Measurements from ENCODE around the gene GNG7. TPM values are rescaled to one million over a fixed set of nuclear protein-coding genes. Genes with fewer than 3 reads are reported as not detected.

Gene GNG7
- total and polyA plus RNA-seq, 10 of the 15 experiments (the other 5 are each of a cell fraction or from before 2014, with no cell fraction given), result 1.9 to 13.6 (median 6.5) TPM

DNA sequence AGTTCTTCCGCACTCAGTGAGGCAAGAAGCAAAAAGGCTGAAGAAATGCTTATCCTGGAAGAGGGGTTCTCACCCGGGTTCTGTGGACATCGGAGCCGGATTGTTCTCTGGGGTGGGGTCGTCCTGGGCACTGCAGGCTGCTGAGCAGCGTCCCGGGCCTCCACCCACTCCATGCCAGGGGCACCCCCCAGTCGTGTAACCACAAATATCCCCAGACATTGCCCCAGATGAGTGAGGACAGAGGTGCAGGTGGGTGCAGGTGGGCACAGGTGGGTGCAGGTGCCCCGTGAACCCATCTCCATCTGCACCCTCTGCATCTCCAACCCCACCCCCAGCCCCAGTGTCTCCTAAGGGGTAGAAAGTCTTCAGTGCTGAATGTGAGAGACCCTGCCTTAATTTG lies 67.5 kb downstream of the GNG7 start:
- SMC1A ChIA-PET (ENCODE audit: uncharacterized antibody, unreplicated experiment), result interaction anchor here (1.3 to 1.6 kb wide), 2 partner anchors 17 to 158 kb away, joined by 4 to 5 read pairs; no protein-coding TSS in a partner anchor
- peaks cover 11% of the 10 kb centered on the region for H3K9me3 ChIP-seq (replicated peaks; ENCODE audit: control insufficient read depth, insufficient read depth, low read length)
- H3K4me3 ChIP-seq, result no peak overlapping the region
- H3K36me3 ChIP-seq (ENCODE audit: control insufficient read depth in 2 of 2, insufficient read depth in 2 of 2, low read length in 1 of 2), result no peaks in the 10 kb centered on the region
- no peak overlapping the region for H3K9ac ChIP-seq (ENCODE audit: control insufficient read depth, insufficient read depth, low read length)
- no peaks in the 10 kb centered on the region for H4K20me1 ChIP-seq (ENCODE audit: control insufficient read depth, insufficient read depth)
- no TSS peak for BruUV-seq (replicated peaks)
- FAIRE-seq (no peak), ATAC-seq (no peak), DNase-seq (ENCODE audit: low read depth, low spot score) (no peak)
- in situ Hi-C loops (cut with MboI) (no loop called here), intact Hi-C loops (cut with micrococcal nuclease; ENCODE audit: unreplicated experiment) (no loop called here)
- H2AFZ ChIP-seq (ENCODE audit: control insufficient read depth, low read depth, low read length), result no peak overlapping the region
- 15% methylated on average over 9 of the region's 9 CpGs for whole genome bisulfite sequencing (ENCODE audit: insufficient coverage, insufficient replicate concordance, low lambda C conversion rate, missing lambda C conversion rate)
- no peaks in the 10 kb centered on the region for H3K27me3 ChIP-seq (replicated peaks in 1 of 2; ENCODE audit: control insufficient read depth in 2 of 2, insufficient read depth in 2 of 2, low read length in 1 of 2)
- H3K4me2 ChIP-seq (ENCODE audit: control insufficient read depth, insufficient read depth), result no peak overlapping the region
- RAD21 ChIA-PET (ENCODE audit: unreplicated experiment), result interaction anchor here (0.8 to 3.1 kb wide), 6 partner anchors 15 to 163 kb away, joined by 4 to 46 read pairs (median 6); partner anchors contain the start of gene GADD45B
- POLR2A ChIA-PET, result interaction anchor here (1.9 kb wide), 1 partner anchor 159 kb away, joined by 6 read pairs; the partner anchor contains the start of gene GADD45B
- H3K79me2 ChIP-seq (ENCODE audit: control insufficient read depth, insufficient read depth, low read length), result peaks cover 2% of the 10 kb centered on the region
- no peak overlapping the region for H3K27ac ChIP-seq (ENCODE audit: control insufficient read depth, insufficient read depth)
- peaks cover 34% of the 10 kb centered on the region for H3K4me1 ChIP-seq (ENCODE audit: control insufficient read depth, insufficient read depth, low read length)
- CTCF ChIA-PET, result interaction anchor here (1.1 to 9.0 kb wide), 5 partner anchors 13 to 242 kb away, joined by 3 to 318 read pairs (median 18); partner anchors contain the start of gene GADD45B
- TF ChIP-seq RUNX3 (IDR thresholded peaks at IDR 0.05; ENCODE audit: low read length) (no peak), FOS (IDR thresholded peaks at IDR 0.05; ENCODE audit: borderline replicate concordance, extremely low read depth, insufficient read length) (no peak), IKZF2 (IDR thresholded peaks at IDR 0.05) (no peak), NFYA (IDR thresholded peaks at IDR 0.05; ENCODE audit: borderline replicate concordance, low read depth, low read length) (no peak), WRNIP1 (IDR thresholded peaks at IDR 0.05; ENCODE audit: borderline replicate concordance, low read depth, low read length) (no peak), TCF12 (IDR thresholded peaks at IDR 0.05; ENCODE audit: low read depth, low read length) (no peak), TAF1 (IDR thresholded peaks at IDR 0.05; ENCODE audit: borderline replicate concordance, low read depth, low read length) (no peak), CBX5 (IDR thresholded peaks at IDR 0.05; ENCODE audit: low read depth) (no peak), SRF (IDR thresholded peaks at IDR 0.05; ENCODE audit: low read depth in 2 of 2, low read length in 2 of 2) (no peak), SREBF1 (IDR thresholded peaks at IDR 0.05; ENCODE audit: low read length) (no peak), CBFB (IDR thresholded peaks at IDR 0.05; ENCODE audit: low read depth) (no peak), POLR2AphosphoS2 (IDR thresholded peaks at IDR 0.05; ENCODE audit: low read depth, low read length) (no peak), ETV6 (conservative IDR thresholded peaks at IDR 0.05 in 1 of 2, IDR thresholded peaks at IDR 0.05 in 1 of 2; ENCODE audit: borderline replicate concordance in 1 of 2, low read depth in 1 of 2) (no peak), CHD1 (IDR thresholded peaks at IDR 0.05; ENCODE audit: low read depth, low read length) (no peak), KDM1A (IDR thresholded peaks at IDR 0.05; ENCODE audit: borderline replicate concordance) (no peak), HSF1 (IDR thresholded peaks at IDR 0.05; ENCODE audit: low read depth, low read length) (no peak)
- TF ChIP-seq, protein P1, sequence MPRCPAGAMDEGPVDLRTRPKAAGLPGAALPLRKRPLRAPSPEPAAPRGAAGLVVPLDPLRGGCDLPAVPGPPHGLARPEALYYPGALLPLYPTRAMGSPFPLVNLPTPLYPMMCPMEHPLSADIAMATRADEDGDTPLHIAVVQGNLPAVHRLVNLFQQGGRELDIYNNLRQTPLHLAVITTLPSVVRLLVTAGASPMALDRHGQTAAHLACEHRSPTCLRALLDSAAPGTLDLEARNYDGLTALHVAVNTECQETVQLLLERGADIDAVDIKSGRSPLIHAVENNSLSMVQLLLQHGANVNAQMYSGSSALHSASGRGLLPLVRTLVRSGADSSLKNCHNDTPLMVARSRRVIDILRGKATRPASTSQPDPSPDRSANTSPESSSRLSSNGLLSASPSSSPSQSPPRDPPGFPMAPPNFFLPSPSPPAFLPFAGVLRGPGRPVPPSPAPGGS (IDR thresholded peaks at IDR 0.05; ENCODE audit: borderline replicate concordance, insufficient read depth, low read depth, low read length, poor library complexity, severe bottlenecking), result no peak
- TF ChIP-seq, protein P2, sequence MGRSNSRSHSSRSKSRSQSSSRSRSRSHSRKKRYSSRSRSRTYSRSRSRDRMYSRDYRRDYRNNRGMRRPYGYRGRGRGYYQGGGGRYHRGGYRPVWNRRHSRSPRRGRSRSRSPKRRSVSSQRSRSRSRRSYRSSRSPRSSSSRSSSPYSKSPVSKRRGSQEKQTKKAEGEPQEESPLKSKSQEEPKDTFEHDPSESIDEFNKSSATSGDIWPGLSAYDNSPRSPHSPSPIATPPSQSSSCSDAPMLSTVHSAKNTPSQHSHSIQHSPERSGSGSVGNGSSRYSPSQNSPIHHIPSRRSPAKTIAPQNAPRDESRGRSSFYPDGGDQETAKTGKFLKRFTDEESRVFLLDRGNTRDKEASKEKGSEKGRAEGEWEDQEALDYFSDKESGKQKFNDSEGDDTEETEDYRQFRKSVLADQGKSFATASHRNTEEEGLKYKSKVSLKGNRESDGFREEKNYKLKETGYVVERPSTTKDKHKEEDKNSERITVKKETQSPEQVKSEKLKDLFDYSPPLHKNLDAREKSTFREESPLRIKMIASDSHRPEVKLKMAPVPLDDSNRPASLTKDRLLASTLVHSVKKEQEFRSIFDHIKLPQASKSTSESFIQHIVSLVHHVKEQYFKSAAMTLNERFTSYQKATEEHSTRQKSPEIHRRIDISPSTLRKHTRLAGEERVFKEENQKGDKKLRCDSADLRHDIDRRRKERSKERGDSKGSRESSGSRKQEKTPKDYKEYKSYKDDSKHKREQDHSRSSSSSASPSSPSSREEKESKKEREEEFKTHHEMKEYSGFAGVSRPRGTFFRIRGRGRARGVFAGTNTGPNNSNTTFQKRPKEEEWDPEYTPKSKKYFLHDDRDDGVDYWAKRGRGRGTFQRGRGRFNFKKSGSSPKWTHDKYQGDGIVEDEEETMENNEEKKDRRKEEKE (IDR thresholded peaks at IDR 0.05), result no peak

All from GM12878 (cell line).